ENCODE data around the gene ANP32A.

DNA sequence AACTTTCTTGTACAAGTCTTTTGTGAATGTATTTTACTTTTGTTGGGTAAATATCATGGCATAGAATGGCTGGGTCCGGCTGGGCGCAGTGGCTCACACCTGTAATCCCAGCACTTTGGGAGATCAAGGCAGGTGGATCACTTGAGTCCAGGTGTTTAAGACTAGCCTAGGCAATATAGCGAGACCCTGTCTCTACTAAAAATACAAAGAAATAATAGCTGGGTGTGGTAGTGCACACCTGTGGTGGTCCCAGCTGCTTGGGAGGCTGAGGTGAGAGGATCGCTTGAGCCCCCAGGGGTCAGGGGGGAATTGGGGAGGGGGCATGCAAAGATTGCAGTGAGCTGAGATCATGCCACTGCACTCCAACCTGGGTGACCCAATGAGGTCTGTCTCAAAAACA is 52.9 kb downstream of the ANP32A start:
- TF ChIP-seq, protein P1, sequence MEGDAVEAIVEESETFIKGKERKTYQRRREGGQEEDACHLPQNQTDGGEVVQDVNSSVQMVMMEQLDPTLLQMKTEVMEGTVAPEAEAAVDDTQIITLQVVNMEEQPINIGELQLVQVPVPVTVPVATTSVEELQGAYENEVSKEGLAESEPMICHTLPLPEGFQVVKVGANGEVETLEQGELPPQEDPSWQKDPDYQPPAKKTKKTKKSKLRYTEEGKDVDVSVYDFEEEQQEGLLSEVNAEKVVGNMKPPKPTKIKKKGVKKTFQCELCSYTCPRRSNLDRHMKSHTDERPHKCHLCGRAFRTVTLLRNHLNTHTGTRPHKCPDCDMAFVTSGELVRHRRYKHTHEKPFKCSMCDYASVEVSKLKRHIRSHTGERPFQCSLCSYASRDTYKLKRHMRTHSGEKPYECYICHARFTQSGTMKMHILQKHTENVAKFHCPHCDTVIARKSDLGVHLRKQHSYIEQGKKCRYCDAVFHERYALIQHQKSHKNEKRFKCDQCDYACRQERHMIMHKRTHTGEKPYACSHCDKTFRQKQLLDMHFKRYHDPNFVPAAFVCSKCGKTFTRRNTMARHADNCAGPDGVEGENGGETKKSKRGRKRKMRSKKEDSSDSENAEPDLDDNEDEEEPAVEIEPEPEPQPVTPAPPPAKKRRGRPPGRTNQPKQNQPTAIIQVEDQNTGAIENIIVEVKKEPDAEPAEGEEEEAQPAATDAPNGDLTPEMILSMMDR (IDR thresholded peaks at IDR 0.05): no peak
- TF ChIP-seq ZFX (IDR thresholded peaks at IDR 0.05; ENCODE audit: borderline replicate concordance): no peak
